ENCODE measurements around the gene AOPEP. TPM values are rescaled to one million over a fixed set of nuclear protein-coding genes. Genes with fewer than 3 reads are reported as not detected.

The AOPEP gene
- polyA plus RNA-seq, 1 donor from 2014 or later, result 10.0 TPM

DNA sequence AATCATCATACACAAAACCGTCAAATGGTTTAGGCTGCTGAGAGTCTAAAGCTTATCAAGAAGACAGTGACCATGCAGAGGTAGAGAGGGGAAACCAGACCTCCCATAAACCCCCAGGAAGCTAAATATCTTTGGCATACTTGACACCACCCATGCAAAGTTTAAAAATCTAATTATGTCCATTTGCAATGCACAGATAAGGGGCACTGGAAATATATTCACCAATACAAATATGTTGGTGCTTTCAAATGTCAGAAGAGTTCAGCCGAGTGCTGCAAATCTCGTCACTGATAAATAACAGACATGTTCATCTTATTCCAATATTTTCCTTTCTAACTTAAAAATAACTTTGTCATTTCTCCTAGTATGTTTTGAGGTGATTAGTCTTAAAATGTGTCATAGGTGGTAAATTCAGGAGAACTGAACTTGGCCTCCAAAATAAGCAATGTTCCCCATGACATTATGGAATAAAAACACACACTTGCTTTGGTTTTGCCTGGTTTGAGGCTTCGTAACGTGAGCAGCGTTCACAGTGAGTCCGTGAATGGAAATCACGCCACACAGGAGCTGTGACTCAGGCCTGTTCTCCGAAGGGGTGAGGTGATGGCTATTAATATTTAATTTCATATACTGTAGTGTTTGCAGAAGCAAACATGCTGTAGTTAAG, 182.2 kb downstream of the AOPEP start:
- Histone ChIP-seq H3K27me3 (ENCODE audit: insufficient read depth, low read depth, low read length) (no peaks in the 10 kb centered on the region), H3K4me2 (ENCODE audit: low read length) (no peak overlapping the region), H4K20me1 (ENCODE audit: insufficient read depth) (no peaks in the 10 kb centered on the region), H3K27ac (ENCODE audit: low read length) (no peak overlapping the region), H3K9ac (ENCODE audit: low read length) (no peak overlapping the region), H3K9me2 (ENCODE audit: insufficient read depth, low read length) (no peaks in the 10 kb centered on the region), H3K79me2 (replicated peaks; ENCODE audit: insufficient read depth, low read length) (no peaks in the 10 kb centered on the region), H3K9me3 (ENCODE audit: low read length) (no peaks in the 10 kb centered on the region), H2AFZ (ENCODE audit: low read depth, low read length) (no peak overlapping the region), H3K36me3 (ENCODE audit: insufficient read depth, low read length) (no peaks in the 10 kb centered on the region), H3F3A (ENCODE audit: insufficient read depth, low read length, poor library complexity, severe bottlenecking) (no peaks in the 10 kb centered on the region), H3K4me3 (ENCODE audit: low read length) (no peak overlapping the region)
- TF ChIP-seq EZH2 (IDR thresholded peaks at IDR 0.05; ENCODE audit: borderline replicate concordance, insufficient read depth, low read length, poor library complexity, severe bottlenecking) (no peak), EP300 (conservative IDR thresholded peaks at IDR 0.05; ENCODE audit: poor library complexity, severe bottlenecking) (no peak), RAD21 (conservative IDR thresholded peaks at IDR 0.05) (no peak)
- TF ChIP-seq, protein P1, sequence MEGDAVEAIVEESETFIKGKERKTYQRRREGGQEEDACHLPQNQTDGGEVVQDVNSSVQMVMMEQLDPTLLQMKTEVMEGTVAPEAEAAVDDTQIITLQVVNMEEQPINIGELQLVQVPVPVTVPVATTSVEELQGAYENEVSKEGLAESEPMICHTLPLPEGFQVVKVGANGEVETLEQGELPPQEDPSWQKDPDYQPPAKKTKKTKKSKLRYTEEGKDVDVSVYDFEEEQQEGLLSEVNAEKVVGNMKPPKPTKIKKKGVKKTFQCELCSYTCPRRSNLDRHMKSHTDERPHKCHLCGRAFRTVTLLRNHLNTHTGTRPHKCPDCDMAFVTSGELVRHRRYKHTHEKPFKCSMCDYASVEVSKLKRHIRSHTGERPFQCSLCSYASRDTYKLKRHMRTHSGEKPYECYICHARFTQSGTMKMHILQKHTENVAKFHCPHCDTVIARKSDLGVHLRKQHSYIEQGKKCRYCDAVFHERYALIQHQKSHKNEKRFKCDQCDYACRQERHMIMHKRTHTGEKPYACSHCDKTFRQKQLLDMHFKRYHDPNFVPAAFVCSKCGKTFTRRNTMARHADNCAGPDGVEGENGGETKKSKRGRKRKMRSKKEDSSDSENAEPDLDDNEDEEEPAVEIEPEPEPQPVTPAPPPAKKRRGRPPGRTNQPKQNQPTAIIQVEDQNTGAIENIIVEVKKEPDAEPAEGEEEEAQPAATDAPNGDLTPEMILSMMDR (IDR thresholded peaks at IDR 0.05; ENCODE audit: poor library complexity, severe bottlenecking), result no peak

DNA sequence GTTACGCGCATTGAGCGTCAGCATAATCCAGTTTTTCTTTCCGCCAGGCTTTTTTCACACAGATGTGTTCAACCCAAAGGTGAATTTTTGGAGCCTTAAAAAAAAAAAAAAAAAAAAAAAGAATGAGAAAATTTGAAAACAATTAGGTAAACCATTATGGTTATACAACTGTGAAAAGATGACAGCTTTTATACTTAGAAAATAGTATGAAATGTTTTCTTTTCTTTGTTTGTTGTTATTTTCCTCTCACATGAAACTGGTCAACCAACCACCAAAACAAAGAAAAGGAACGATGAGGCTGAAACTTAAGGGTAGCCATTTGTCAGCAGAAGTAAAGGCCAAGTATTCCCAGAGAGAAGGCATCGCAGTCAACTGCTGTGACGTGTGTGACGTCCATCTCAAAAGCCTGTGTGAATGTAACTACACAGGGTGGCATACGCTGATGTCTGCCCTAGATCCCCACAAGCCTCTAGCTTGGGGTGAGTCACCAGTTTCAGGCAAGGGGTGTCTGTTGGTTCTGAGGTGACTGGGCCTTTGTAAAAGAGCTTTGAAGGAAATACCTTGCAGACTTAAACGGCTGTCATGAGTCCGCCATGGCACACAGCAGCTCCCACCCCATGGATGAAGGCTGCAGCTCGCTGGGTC, 182.9 kb downstream of the AOPEP start:
- H2AFZ ChIP-seq (ENCODE audit: low read depth, low read length), result no peak overlapping the region
- H3K36me3 ChIP-seq (ENCODE audit: insufficient read depth, low read length), result no peaks in the 10 kb centered on the region
- H3K9ac ChIP-seq (ENCODE audit: low read length), result no peak overlapping the region

More for the DNA sequence above, 182.9 kb downstream of the AOPEP start:
- H3K79me2 ChIP-seq (replicated peaks; ENCODE audit: insufficient read depth, low read length), result no peaks in the 10 kb centered on the region
- H3K9me2 ChIP-seq (ENCODE audit: insufficient read depth, low read length), result no peaks in the 10 kb centered on the region
- H3K4me2 ChIP-seq (ENCODE audit: low read length), result no peak overlapping the region
- no peaks in the 10 kb centered on the region for H4K20me1 ChIP-seq (ENCODE audit: insufficient read depth)
- H3K4me3 ChIP-seq (ENCODE audit: low read length), result no peak overlapping the region
- H3K27me3 ChIP-seq (ENCODE audit: insufficient read depth, low read depth, low read length), result no peaks in the 10 kb centered on the region
- no peaks in the 10 kb centered on the region for H3F3A ChIP-seq (ENCODE audit: insufficient read depth, low read length, poor library complexity, severe bottlenecking)
- TF ChIP-seq SMC3 (conservative IDR thresholded peaks at IDR 0.05; ENCODE audit: poor library complexity), result no peak
- no peak for TF ChIP-seq MXI1 (conservative IDR thresholded peaks at IDR 0.05; ENCODE audit: poor library complexity, severe bottlenecking)
- no peak for TF ChIP-seq RAD21 (conservative IDR thresholded peaks at IDR 0.05)
- no peak for TF ChIP-seq EP300 (conservative IDR thresholded peaks at IDR 0.05; ENCODE audit: poor library complexity, severe bottlenecking)
- TF ChIP-seq, protein P1 (IDR thresholded peaks at IDR 0.05; ENCODE audit: poor library complexity, severe bottlenecking), result no peak
- TF ChIP-seq TAF1 (IDR thresholded peaks at IDR 0.05; ENCODE audit: low read depth), result no peak
- TF ChIP-seq POLR2AphosphoS5 (IDR thresholded peaks at IDR 0.05), result no peak
- no peak for TF ChIP-seq EZH2 (IDR thresholded peaks at IDR 0.05; ENCODE audit: borderline replicate concordance, insufficient read depth, low read length, poor library complexity, severe bottlenecking)
- TF ChIP-seq, protein P2, sequence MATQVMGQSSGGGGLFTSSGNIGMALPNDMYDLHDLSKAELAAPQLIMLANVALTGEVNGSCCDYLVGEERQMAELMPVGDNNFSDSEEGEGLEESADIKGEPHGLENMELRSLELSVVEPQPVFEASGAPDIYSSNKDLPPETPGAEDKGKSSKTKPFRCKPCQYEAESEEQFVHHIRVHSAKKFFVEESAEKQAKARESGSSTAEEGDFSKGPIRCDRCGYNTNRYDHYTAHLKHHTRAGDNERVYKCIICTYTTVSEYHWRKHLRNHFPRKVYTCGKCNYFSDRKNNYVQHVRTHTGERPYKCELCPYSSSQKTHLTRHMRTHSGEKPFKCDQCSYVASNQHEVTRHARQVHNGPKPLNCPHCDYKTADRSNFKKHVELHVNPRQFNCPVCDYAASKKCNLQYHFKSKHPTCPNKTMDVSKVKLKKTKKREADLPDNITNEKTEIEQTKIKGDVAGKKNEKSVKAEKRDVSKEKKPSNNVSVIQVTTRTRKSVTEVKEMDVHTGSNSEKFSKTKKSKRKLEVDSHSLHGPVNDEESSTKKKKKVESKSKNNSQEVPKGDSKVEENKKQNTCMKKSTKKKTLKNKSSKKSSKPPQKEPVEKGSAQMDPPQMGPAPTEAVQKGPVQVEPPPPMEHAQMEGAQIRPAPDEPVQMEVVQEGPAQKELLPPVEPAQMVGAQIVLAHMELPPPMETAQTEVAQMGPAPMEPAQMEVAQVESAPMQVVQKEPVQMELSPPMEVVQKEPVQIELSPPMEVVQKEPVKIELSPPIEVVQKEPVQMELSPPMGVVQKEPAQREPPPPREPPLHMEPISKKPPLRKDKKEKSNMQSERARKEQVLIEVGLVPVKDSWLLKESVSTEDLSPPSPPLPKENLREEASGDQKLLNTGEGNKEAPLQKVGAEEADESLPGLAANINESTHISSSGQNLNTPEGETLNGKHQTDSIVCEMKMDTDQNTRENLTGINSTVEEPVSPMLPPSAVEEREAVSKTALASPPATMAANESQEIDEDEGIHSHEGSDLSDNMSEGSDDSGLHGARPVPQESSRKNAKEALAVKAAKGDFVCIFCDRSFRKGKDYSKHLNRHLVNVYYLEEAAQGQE (IDR thresholded peaks at IDR 0.05; ENCODE audit: borderline replicate concordance), result no peak
- no peaks in the 10 kb centered on the region for H3K9me3 ChIP-seq (ENCODE audit: low read length)
- no peak overlapping the region for H3K27ac ChIP-seq (ENCODE audit: low read length)
